Muscle of leg (tissue), 11 donors: ENCODE results near the gene SMIM1. TPM values are rescaled to one million over a fixed set of nuclear protein-coding genes. Genes with fewer than 3 reads are reported as not detected.
A peak's percentile ranks its signal among the peaks of the same experiment; 100 is the strongest.

Experiments used
- DNase-seq: peaks from one replicate; pipeline ENCODE4 v3.0.0; 2013
- H3K27ac ChIP-seq: one replicate; pipeline ENCODE4 v1.5.1; 2013; ENCODE audit warnings: mild to moderate bottlenecking, low read length, control low read depth
- H3K27me3 ChIP-seq: one replicate; pipeline ENCODE4 v1.6.1; 2013; ENCODE audit warnings: low read length; ENCODE audit not compliant: control insufficient read depth, insufficient read depth
- H3K36me3 ChIP-seq: one replicate; pipeline ENCODE4 v1.6.1; 2013; ENCODE audit warnings: low read length; ENCODE audit not compliant: control insufficient read depth, insufficient read depth
- H3K4me1 ChIP-seq: one replicate; pipeline ENCODE4 v1.6.1; 2013; ENCODE audit warnings: low read length; ENCODE audit not compliant: control insufficient read depth, insufficient read depth
- H3K4me3 ChIP-seq: one replicate; pipeline ENCODE4 v1.5.1; 2013; ENCODE audit warnings: low read length, control low read depth
- H3K9me3 ChIP-seq: replicated peaks from 2 replicates; pipeline ENCODE4 v1.6.1; 2013; ENCODE audit warnings: low read depth, low read length; ENCODE audit not compliant: control insufficient read depth
- WGBS: methylation state at CpG from one replicate; pipeline ENCODE4 v1.1.5; 2013; ENCODE audit warnings: missing lambda C conversion rate; ENCODE audit not compliant: insufficient coverage; 5-methylcytosine and 5-hydroxymethylcytosine counted together
- polyA plus RNA-seq, 8 donors: library from polyadenylated mRNA; unstranded; fragments of 120-200 nt; gene quantifications; one replicate each; pipeline versions ENCODE4 v1.2.1 to v1.2.3, GENCODE V29; 2013; ENCODE audit warnings: inconsistent platforms in 1 of 8, low replicate concordance in 1 of 8; ENCODE audit not compliant: insufficient read length in 8 of 8, insufficient read depth in 1 of 8
- total RNA-seq: library from RNA; stranded (reverse); fragments of 120-200 nt; gene quantifications from one replicate; pipeline ENCODE4 v1.2.4, GENCODE V29; 2013

The SMIM1 gene
- total and polyA plus RNA-seq, 9 donors = 2.3 to 8.4 (median 4.4) TPM

- Histone ChIP-seq H3K36me3 (peaks cover 53% of the 10 kb centered on the region), H3K4me3 (no peak overlapping the region), H3K27me3 (peaks cover 7% of the 10 kb centered on the region), H3K4me1 (peaks cover 62% of the 10 kb centered on the region), H3K9me3 (no peaks in the 10 kb centered on the region), H3K27ac (peak overlapping the region; percentile 70)
- 83% methylated on average over 13 of the region's 14 CpGs for WGBS
- no peak for DNase-seq
Observed at GRCh38 chr1:3736708-3737107, 35.8 kb upstream of the SMIM1 start.

- no peak for DNase-seq
- H3K4me1 ChIP-seq = peaks cover 40% of the 10 kb centered on the region
- H3K36me3 ChIP-seq = peaks cover 69% of the 10 kb centered on the region
Observed at GRCh38 chr1:3738943-3739342, 33.6 kb upstream of the SMIM1 start.

GRCh38 chr1:3740042-3740441 is 32.5 kb upstream of the SMIM1 start:
- H3K9me3 ChIP-seq = no peaks in the 10 kb centered on the region
- H3K27me3 ChIP-seq = no peaks in the 10 kb centered on the region
- H3K27ac ChIP-seq = no peak overlapping the region
- WGBS = 69% methylated on average over 5 of the region's 9 CpGs
- H3K4me1 ChIP-seq = peaks cover 34% of the 10 kb centered on the region
- DNase-seq = peak; percentile 60
- H3K36me3 ChIP-seq = peaks cover 58% of the 10 kb centered on the region
- H3K4me3 ChIP-seq = no peak overlapping the region

More at GRCh38 chr1:3738943-3739342, 33.6 kb upstream of the SMIM1 start:
- no peak overlapping the region for H3K27ac ChIP-seq
- no peak overlapping the region for H3K4me3 ChIP-seq
- WGBS = 95% methylated on average over 11 of the region's 12 CpGs
- H3K27me3 ChIP-seq = no peaks in the 10 kb centered on the region
- no peaks in the 10 kb centered on the region for H3K9me3 ChIP-seq

GRCh38 chr1:3740752-3741151 is 31.8 kb upstream of the SMIM1 start:
- 92% methylated on average over 9 of the region's 13 CpGs for WGBS
- DNase-seq = no peak
- H3K4me1 ChIP-seq = peaks cover 34% of the 10 kb centered on the region
- no peaks in the 10 kb centered on the region for H3K27me3 ChIP-seq
- H3K36me3 ChIP-seq = peaks cover 57% of the 10 kb centered on the region
- no peaks in the 10 kb centered on the region for H3K9me3 ChIP-seq
- H3K27ac ChIP-seq = no peak overlapping the region
- H3K4me3 ChIP-seq = no peak overlapping the region

GRCh38 chr1:3741566-3742438 is 30.7 kb upstream of the SMIM1 start:
- peaks cover 49% of the 10 kb centered on the region for H3K36me3 ChIP-seq
- WGBS = 86% methylated on average over 20 of the region's 22 CpGs
- no peak for DNase-seq
- H3K9me3 ChIP-seq = no peaks in the 10 kb centered on the region
- no peak overlapping the region for H3K27ac ChIP-seq
- no peak overlapping the region for H3K4me3 ChIP-seq
- H3K4me1 ChIP-seq = peaks cover 34% of the 10 kb centered on the region
- H3K27me3 ChIP-seq = no peaks in the 10 kb centered on the region

GRCh38 chr1:3742439-3743298 is 29.9 kb upstream of the SMIM1 start:
- peaks cover 36% of the 10 kb centered on the region for H3K4me1 ChIP-seq
- WGBS = 84% methylated on average over 20 of the region's 24 CpGs
- peaks cover 46% of the 10 kb centered on the region for H3K36me3 ChIP-seq

GRCh38 chr1:3743421-3743820 is 29.1 kb upstream of the SMIM1 start:
- no peaks in the 10 kb centered on the region for H3K9me3 ChIP-seq
- peaks cover 40% of the 10 kb centered on the region for H3K36me3 ChIP-seq
- H3K27me3 ChIP-seq = no peaks in the 10 kb centered on the region
- H3K4me3 ChIP-seq = no peak overlapping the region
- no peak for DNase-seq
- peaks cover 39% of the 10 kb centered on the region for H3K4me1 ChIP-seq
- H3K27ac ChIP-seq = no peak overlapping the region
- WGBS = 83% methylated on average over 1 of the region's 4 CpGs

More at GRCh38 chr1:3742439-3743298, 29.9 kb upstream of the SMIM1 start:
- H3K4me3 ChIP-seq = no peak overlapping the region
- H3K27me3 ChIP-seq = no peaks in the 10 kb centered on the region
- H3K27ac ChIP-seq = no peak overlapping the region
- no peak for DNase-seq
- no peaks in the 10 kb centered on the region for H3K9me3 ChIP-seq

- no peak overlapping the region for H3K4me3 ChIP-seq
- no peak overlapping the region for H3K27ac ChIP-seq
- H3K9me3 ChIP-seq = no peaks in the 10 kb centered on the region
- DNase-seq = no peak
- H3K27me3 ChIP-seq = no peaks in the 10 kb centered on the region
- peaks cover 39% of the 10 kb centered on the region for H3K4me1 ChIP-seq
- WGBS = 93% methylated on average over 10 of the region's 12 CpGs
- peaks cover 36% of the 10 kb centered on the region for H3K36me3 ChIP-seq
Observed at GRCh38 chr1:3743826-3744225, 28.7 kb upstream of the SMIM1 start.

GRCh38 chr1:3744646-3745045 is 27.9 kb upstream of the SMIM1 start:
- H3K9me3 ChIP-seq = no peaks in the 10 kb centered on the region
- no peak for DNase-seq
- H3K4me3 ChIP-seq = no peak overlapping the region
- H3K36me3 ChIP-seq = peaks cover 28% of the 10 kb centered on the region
- peaks cover 2% of the 10 kb centered on the region for H3K27me3 ChIP-seq
- peaks cover 39% of the 10 kb centered on the region for H3K4me1 ChIP-seq
- 94% methylated on average over 9 of the region's 10 CpGs for WGBS
- H3K27ac ChIP-seq = no peak overlapping the region

- Histone ChIP-seq H3K27me3 (peaks cover 2% of the 10 kb centered on the region), H3K9me3 (no peaks in the 10 kb centered on the region), H3K4me1 (peaks cover 37% of the 10 kb centered on the region), H3K36me3 (peaks cover 24% of the 10 kb centered on the region), H3K27ac (no peak overlapping the region), H3K4me3 (no peak overlapping the region)
- WGBS = 93% methylated on average over 11 of the region's 12 CpGs
- DNase-seq = no peak
Observed at GRCh38 chr1:3745071-3745470, 27.5 kb upstream of the SMIM1 start.
